Activated CD4-positive, alpha-beta T cell treated with anti-CD3 and anti-CD28 coated beads for 24 hours (primary cell): Measurements from ENCODE around the gene LRRC74B.
"Not testable (repeated sequence)": the region's sequence is repeated elsewhere in the genome, so short reads cannot be mapped to it uniquely, and the experiment has no call there.

Source experiments
- DNase-seq, 2 donors: peaks; one replicate each; pipeline ENCODE4 v3.0.0-alpha.2; 2020; ENCODE audit warnings: low read depth in 2 of 2

Gene LRRC74B

DNA sequence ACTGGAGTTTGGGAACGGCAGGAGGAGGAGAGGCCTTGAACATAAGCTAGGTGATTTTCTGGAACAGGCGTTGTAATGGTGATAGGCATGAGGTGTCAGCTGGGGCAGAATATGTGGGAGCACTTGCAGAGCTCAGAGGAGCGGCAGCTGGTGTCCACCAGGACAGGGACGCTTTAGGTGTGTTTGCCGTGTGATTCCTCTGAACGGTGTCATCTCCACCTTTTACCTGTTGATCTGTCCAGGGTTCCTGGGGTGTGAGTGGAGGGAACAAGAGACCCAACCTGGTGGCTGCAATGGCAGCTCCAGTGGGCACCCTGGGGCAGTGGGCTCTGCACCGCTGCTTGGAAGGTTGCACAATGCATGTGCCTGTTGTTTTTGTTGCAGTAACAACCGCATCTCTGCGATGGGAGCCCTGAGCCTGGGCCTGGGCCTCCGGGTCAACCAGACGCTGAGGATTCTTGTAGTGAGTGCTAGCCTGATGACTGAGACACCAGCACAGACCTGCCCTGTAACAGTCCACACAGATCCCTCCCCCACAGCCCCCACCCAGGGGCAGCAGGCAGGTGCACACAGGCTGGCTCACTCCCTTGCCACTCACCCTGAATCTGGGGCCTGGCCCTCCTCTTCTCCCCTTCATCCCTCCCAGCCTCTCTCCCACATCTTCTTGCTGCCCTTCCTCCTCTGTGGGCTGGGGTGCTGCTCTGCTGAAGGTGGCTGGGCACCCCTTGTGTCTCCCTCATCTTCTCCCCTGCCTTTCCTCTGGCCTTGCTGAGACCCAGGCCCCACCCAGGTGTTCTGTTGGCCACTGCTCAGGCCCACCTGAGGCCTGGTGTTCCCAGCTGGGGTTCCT lies 9.2 kb downstream of the LRRC74B start:
- DNase-seq, result no peak

DNA sequence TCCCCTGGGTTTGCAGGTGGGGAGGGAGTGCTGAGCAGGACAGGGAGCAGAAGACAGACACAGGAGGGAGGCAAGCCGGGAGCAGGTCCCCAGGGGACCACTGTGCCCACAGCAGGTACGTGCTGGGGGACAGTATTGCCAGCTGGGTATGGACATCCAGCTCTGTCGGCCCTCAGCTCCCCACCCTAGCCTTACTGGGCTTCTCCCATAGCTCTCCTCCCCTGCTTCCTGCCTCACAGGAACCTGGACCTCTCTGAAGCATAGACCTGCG lies 9.8 kb downstream of the LRRC74B start:
- DNase-seq, result no peak

DNA sequence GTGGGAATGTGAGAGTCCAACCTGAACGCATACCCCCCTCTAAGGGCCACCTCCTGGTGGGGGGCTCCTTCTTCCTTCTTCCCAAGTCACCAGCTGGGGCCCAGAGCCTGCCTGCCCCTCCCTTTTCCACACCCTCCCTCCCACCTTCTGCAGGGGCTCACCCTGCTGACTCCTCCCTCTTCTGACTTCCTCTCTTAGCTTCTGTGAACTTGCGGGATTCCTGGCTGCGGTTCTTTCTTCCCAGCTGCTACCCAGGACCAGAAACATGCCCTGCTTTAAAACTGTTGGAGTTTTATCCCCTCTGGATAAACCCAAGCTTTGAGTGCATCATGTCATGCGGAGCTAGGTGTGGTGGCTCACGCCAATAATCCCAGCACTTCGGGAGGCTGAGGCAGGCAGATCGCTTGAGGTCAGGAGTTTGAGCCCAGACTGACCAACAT lies 10.2 kb downstream of the LRRC74B start:
- no peak for DNase-seq

DNA sequence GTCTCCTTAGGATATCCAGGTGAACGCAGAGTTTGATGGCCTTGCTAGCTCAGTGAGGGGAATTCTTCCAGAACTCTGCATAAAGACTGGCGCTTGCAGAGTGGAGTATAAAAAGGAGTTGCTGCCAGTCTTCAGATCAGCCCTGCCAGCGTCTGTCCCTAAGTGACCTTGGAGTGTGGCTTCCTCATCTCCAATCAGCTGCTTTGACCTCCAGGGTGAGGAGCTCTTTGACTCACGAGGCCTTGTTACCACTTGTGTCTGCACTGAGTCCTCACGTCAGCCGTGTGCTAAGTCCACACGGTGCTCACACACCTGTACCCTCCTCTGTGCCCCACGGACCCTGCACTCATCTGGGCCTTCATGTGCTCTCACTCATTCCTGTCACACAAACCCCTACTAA lies 14.6 kb downstream of the LRRC74B start:
- DNase-seq, result not testable (repeated sequence)

GRCh38 chr22:21061660-21062321 lies 16.0 kb downstream of the LRRC74B start:
- DNase-seq, result not testable (repeated sequence)

DNA sequence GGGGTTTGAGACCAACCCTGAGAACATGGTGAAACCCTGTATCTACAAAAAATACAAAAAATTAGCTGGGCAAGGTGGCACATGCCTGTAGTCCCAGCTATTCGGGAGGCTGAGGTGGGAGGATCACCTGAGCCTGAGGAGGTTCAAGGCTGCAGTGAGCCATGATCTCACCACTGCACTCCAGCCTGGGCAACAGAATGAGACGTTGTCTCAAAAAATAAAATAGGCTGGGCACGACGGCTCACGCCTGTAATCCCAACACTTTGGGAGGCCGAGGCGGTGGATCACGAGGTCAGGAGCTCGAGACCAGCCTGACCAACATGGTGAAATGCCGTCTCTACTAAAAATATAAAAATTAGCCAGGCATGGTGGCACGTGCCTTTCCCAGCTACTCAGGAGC lies 18.7 kb downstream of the LRRC74B start:
- not testable (repeated sequence) for DNase-seq

GRCh38 chr22:21064917-21065864 lies 19.4 kb downstream of the LRRC74B start:
- DNase-seq, result no peak

- DNase-seq, result no peak
Observed at GRCh38 chr22:21067075-21067900, 21.5 kb downstream of the LRRC74B start.

- no peak for DNase-seq
Observed at GRCh38 chr22:21067901-21068680, 22.3 kb downstream of the LRRC74B start.

- DNase-seq, result no peak
Observed at GRCh38 chr22:21068681-21069276, 23.0 kb downstream of the LRRC74B start.

- no peak for DNase-seq
Observed at GRCh38 chr22:21069375-21069774, 23.6 kb downstream of the LRRC74B start.

DNA sequence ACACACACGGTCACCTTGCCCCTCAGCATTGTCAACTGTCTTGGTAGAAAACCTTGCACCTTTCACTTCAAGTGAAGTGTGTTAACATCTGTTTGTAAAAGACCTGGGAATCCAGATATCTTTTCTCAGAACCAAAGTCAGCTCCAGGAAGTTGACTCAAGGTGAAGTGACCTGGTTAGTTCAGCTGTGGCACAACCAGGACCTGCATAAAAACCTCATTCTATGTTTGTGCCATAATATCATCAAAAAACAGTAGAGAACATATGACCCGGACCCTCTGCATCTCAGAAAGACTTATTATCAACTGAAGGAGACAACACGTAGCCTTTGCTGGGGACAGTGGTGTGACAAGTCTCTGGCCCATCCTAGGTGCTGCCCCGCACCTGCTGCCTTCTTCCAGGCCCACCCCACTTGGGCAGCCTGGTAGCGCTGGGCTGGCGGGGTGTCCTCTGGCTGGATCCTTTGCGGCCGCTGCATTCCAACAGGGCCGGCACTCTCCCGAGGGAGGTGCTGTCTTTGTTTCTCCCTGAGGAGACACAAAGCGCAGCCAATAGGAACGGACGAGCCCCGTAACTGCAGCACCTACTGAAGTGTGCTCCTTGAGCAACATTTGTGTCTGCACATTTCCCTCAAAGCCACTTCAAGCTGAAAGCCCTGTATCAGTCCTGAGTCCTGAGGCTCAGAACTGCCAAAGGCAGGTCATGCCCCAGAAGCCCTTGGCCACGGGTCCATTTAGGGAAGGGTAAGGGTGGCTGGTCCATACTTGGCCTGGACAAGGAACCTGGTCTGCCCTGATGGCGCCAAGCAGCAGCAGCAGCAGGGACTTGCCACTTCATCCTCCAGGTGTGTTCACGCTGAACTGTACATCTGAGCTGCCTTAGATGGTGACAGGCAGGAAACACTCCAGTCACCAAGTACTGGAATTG lies 25.2 kb downstream of the LRRC74B start:
- no peak for DNase-seq

DNA sequence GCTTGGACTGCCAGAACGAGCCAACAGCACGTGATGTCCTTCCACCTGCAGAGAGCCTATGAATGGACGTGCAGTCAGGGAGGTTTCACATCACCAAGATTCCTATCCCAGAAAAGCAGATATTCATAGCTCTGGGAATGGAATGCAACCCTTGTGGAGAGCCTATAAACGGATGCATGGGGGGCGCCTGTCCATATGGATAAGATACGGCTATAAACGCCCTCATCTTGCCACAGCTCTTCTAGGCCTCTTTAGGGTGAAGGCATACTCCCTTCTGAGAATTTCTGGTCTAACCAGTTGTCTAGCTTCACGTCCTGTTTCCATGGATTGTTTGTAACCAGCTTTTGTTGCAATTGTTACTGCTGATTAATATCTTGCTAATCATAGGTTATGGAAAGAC lies 26.1 kb downstream of the LRRC74B start:
- DNase-seq, result not testable (repeated sequence)

- DNase-seq, result no peak
Observed at GRCh38 chr22:21073023-21073422, 27.3 kb downstream of the LRRC74B start.

- no peak for DNase-seq
Observed at GRCh38 chr22:21073482-21073881, 27.7 kb downstream of the LRRC74B start.

DNA sequence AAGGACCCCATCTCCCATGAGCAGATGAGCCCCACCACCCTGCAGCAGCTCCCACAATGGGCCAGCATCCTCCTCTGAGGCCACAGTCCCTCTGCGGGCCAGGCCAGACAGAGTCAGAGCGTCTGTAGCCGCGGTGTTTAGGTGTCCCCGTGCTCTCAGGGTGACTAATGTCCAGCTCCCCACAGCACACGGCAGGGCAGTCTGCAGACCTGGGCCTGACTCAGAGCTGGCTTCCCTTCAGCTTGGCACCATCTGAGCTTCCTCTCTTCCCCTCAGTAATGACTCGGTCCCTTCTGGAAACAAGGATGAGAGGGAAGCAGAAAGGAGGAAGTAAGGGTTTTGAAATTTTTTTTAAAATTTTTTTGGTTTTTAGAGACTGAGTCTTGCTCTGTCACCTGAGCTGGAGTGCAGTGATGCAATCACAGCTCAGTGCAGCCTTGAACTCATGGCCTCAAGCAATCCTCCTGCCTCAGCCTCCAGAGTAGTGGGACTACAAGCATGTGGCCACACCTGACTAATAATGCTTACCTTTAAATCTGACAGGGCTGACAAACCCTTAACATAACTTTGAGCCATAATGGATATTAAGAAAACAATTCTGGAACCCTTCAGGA lies 28.5 kb downstream of the LRRC74B start:
- DNase-seq, result no peak

- DNase-seq, result no peak
Observed at GRCh38 chr22:21075516-21076138, 29.9 kb downstream of the LRRC74B start.
